Left renal pelvis (tissue), 4 donors: ENCODE data around the gene DGCR6L. TPM values are rescaled to one million over a fixed set of nuclear protein-coding genes. Genes with fewer than 3 reads are reported as not detected.
A peak's percentile ranks its signal among the peaks of the same experiment; 100 is the strongest.
"Not testable (repeated sequence)": the region's sequence is repeated elsewhere in the genome, so short reads cannot be mapped to it uniquely, and the experiment has no call there.

Experiments
- DNase-seq, 4 donors: peaks; one replicate each; pipeline ENCODE4 v3.0.0-alpha.2; 2013; ENCODE audit warnings: low read depth in 4 of 4, low spot score in 3 of 4
- polyA plus RNA-seq, 4 donors: library from polyadenylated mRNA; unstranded; fragments of 120-200 nt; gene quantifications; one replicate each; pipeline ENCODE4 v1.2.1, GENCODE V29; 2013; ENCODE audit not compliant: insufficient read length in 4 of 4

Gene DGCR6L
- polyA plus RNA-seq, 4 donors, result 41.8 to 61.4 (median 45.7) TPM

GRCh38 chr22:20310773-20311172 lies 9.1 kb downstream of the DGCR6L start:
- DNase-seq, result not testable (repeated sequence)

- DNase-seq, result not testable (repeated sequence)
Observed at GRCh38 chr22:20310180-20310579, 9.7 kb downstream of the DGCR6L start.

- DNase-seq, result not testable (repeated sequence)
Observed at GRCh38 chr22:20308806-20309650, 10.8 kb downstream of the DGCR6L start.

- DNase-seq, result not testable (repeated sequence)
Observed at GRCh38 chr22:20307448-20308447, 12.1 kb downstream of the DGCR6L start.

GRCh38 chr22:20306646-20307447 lies 13.0 kb downstream of the DGCR6L start:
- DNase-seq, result not testable (repeated sequence)

GRCh38 chr22:20305894-20306645 lies 13.8 kb downstream of the DGCR6L start:
- DNase-seq, result no peak

GRCh38 chr22:20305230-20305893 lies 14.5 kb downstream of the DGCR6L start:
- DNase-seq, result not testable (repeated sequence)

- no peak for DNase-seq
Observed at GRCh38 chr22:20304646-20305045, 15.2 kb downstream of the DGCR6L start.

GRCh38 chr22:20303229-20303534 lies 16.7 kb downstream of the DGCR6L start:
- not testable (repeated sequence) for DNase-seq

- no peak for DNase-seq
Observed at GRCh38 chr22:20302438-20303228, 17.2 kb downstream of the DGCR6L start.

- DNase-seq, result no peak
Observed at GRCh38 chr22:20299746-20300136, 20.1 kb downstream of the DGCR6L start.

GRCh38 chr22:20298803-20299745 lies 20.8 kb downstream of the DGCR6L start:
- peak in 1 of 4 donors; percentile 51 for DNase-seq

GRCh38 chr22:20298110-20298802 lies 21.6 kb downstream of the DGCR6L start:
- DNase-seq, result no peak

- DNase-seq, result no peak
Observed at GRCh38 chr22:20297414-20298109, 22.3 kb downstream of the DGCR6L start.

GRCh38 chr22:20296598-20296997 lies 23.3 kb downstream of the DGCR6L start:
- DNase-seq, result no peak
